ENCODE measurements around the gene PHB1.
A peak's percentile ranks its signal among the peaks of the same experiment; 100 is the strongest.

Gene PHB1

GRCh38 chr17:49414622-49415350 is at the start of gene PHB1:
PHB1 (minus strand) TSS chr17:49414882; CDS start chr17:49413264, 1,618 bp downstream.
- DNase-seq (peak; percentile 91 to 95), ATAC-seq (peak; percentile 99)
- peak within 1 kb of the TSS; percentile 94 to 98 for H3K4me3 Mint-ChIP-seq
- no peaks in the 10 kb centered on the region for H3K27me3 Mint-ChIP-seq
- peak within 1 kb of the TSS; percentile 92 to 94 for H3K27ac Mint-ChIP-seq
- H3K9me3 Mint-ChIP-seq: no peaks in the 10 kb centered on the region
- H3K4me1 Mint-ChIP-seq: peaks cover 32% of the 10 kb centered on the region

- DNase-seq (no peak), ATAC-seq (no peak)
- Mint-ChIP-seq H3K27ac (no peak overlapping the region), H3K4me1 (no peaks in the 10 kb centered on the region), H3K27me3 (peaks cover 77% of the 10 kb centered on the region), H3K4me3 (no peak overlapping the region), H3K9me3 (peaks cover 5 to 15% of the 10 kb centered on the region in 2 donors)
Observed at GRCh38 chr17:49464049-49464448, 49.4 kb upstream of the PHB1 start.

DNA sequence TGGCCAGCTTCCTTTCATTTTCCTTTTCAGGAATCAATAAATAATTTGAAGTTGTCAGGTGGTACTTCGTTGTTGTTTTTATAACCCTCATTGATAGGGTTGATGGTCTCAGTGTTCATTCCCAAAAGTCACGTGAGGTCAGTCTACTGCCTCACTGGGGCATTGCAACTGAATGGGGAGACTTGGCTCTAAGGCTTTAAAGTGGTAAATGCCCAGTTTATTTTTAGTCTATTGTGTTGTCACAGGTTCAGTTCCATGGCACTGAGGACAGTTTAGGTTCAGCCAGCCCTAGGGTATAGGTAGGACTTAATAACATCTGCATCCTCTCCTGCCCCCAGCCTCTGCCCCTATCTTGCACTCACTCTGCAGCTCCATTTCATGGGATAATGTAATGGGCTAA is 46.9 kb upstream of the PHB1 start:
- Mint-ChIP-seq H3K27ac (no peak overlapping the region), H3K9me3 (peaks cover 5 to 15% of the 10 kb centered on the region in 2 donors), H3K4me1 (peaks cover 2% of the 10 kb centered on the region), H3K4me3 (no peak overlapping the region), H3K27me3 (peaks cover 75% of the 10 kb centered on the region)
- DNase-seq (no peak), ATAC-seq (no peak)

GRCh38 chr17:49460401-49460800 is 45.7 kb upstream of the PHB1 start:
- peaks cover 77% of the 10 kb centered on the region for H3K27me3 Mint-ChIP-seq
- peaks cover 11% of the 10 kb centered on the region for H3K4me1 Mint-ChIP-seq
- no peak overlapping the region for H3K27ac Mint-ChIP-seq
- peaks cover 5 to 15% of the 10 kb centered on the region in 2 donors for H3K9me3 Mint-ChIP-seq
- no peak overlapping the region for H3K4me3 Mint-ChIP-seq
- no peak for ATAC-seq
- DNase-seq: no peak

DNA sequence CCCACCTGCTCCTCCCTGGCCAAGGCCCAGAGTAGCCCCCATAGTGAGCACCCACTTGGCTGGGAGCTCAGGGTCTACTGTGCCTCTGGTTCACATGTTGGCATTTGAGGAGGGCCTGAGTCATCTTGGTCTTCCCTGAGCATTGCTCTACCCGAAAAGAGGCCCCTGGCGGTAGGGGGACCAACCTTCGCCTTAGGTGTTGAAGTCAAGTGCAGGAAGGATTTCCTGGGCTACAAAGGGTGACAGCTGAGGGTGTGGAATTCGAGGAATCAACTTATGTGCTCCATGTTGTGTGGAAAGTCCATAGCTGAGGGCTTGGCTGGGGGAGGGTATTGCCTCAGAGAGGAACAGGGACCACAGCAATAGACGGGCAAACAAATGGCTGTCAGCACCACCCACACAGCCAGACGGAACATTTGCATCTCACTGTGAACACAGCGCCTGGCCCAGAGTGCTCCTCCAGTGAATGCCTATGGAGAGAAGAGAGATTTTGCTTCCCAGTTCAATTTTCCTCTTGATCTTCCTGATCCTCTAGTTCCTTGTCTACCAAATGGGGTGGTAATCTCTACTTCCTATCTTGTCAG is 44.8 kb upstream of the PHB1 start:
- Mint-ChIP-seq H3K27me3 (peaks cover 72% of the 10 kb centered on the region), H3K4me1 (peaks cover 11% of the 10 kb centered on the region), H3K27ac (peak overlapping the region in 1 of 2 donors; percentile 65), H3K4me3 (no peak overlapping the region), H3K9me3 (peaks cover 5 to 14% of the 10 kb centered on the region in 2 donors)
- no peak for ATAC-seq
- no peak for DNase-seq

- Mint-ChIP-seq H3K4me3 (no peak overlapping the region), H3K27ac (peak overlapping the region in 1 of 2 donors; percentile 46), H3K27me3 (peaks cover 56% of the 10 kb centered on the region), H3K4me1 (peaks cover 11% of the 10 kb centered on the region), H3K9me3 (no peaks in the 10 kb centered on the region)
- ATAC-seq (no peak), DNase-seq (no peak)
Observed at GRCh38 chr17:49457564-49458535, 43.2 kb upstream of the PHB1 start.

GRCh38 chr17:49456183-49456965 is 41.7 kb upstream of the PHB1 start:
- DNase-seq: no peak
- H3K4me3 Mint-ChIP-seq: no peak overlapping the region

GRCh38 chr17:49455272-49455861 is 40.7 kb upstream of the PHB1 start:
- Mint-ChIP-seq H3K4me3 (no peak overlapping the region), H3K9me3 (no peaks in the 10 kb centered on the region), H3K4me1 (peaks cover 17% of the 10 kb centered on the region), H3K27ac (no peak overlapping the region), H3K27me3 (peaks cover 48% of the 10 kb centered on the region)
- DNase-seq (no peak), ATAC-seq (no peak)

More at GRCh38 chr17:49456183-49456965, 41.7 kb upstream of the PHB1 start:
- H3K4me1 Mint-ChIP-seq: peaks cover 14% of the 10 kb centered on the region
- H3K27me3 Mint-ChIP-seq: peaks cover 48% of the 10 kb centered on the region
- H3K27ac Mint-ChIP-seq: no peak overlapping the region
- no peak for ATAC-seq
- no peaks in the 10 kb centered on the region for H3K9me3 Mint-ChIP-seq

DNA sequence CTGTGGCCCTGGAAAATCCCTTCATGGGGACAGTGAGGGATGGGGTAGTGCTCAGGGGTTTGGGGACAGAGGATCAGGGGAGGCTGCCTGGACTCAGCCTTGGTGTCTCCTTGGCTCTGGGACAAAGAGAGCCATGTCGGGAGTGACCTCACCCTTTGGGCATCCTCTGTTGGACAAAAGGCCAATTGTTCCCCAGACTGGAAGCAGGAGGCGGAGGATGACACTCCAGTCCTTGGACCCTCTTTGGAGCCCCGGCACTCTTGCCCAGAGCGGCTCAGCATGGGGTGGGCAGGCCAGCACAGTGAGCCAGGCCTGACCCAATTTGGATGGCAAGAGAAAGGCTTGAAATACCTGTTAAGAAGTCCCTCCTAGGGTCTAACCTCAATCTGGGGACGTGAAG is 39.4 kb upstream of the PHB1 start:
- Mint-ChIP-seq H3K4me3 (no peak overlapping the region), H3K27ac (no peak overlapping the region), H3K9me3 (no peaks in the 10 kb centered on the region), H3K4me1 (peaks cover 17% of the 10 kb centered on the region), H3K27me3 (peaks cover 36% of the 10 kb centered on the region)
- no peak for ATAC-seq
- DNase-seq: no peak

GRCh38 chr17:49452661-49453060 is 38.0 kb upstream of the PHB1 start:
- peaks cover 17% of the 10 kb centered on the region for H3K4me1 Mint-ChIP-seq
- H3K4me3 Mint-ChIP-seq: no peak overlapping the region
- ATAC-seq: no peak
- H3K27me3 Mint-ChIP-seq: peaks cover 24% of the 10 kb centered on the region
- H3K9me3 Mint-ChIP-seq: no peaks in the 10 kb centered on the region
- no peak for DNase-seq
- peak overlapping the region in 1 of 2 donors; percentile 51 for H3K27ac Mint-ChIP-seq

DNA sequence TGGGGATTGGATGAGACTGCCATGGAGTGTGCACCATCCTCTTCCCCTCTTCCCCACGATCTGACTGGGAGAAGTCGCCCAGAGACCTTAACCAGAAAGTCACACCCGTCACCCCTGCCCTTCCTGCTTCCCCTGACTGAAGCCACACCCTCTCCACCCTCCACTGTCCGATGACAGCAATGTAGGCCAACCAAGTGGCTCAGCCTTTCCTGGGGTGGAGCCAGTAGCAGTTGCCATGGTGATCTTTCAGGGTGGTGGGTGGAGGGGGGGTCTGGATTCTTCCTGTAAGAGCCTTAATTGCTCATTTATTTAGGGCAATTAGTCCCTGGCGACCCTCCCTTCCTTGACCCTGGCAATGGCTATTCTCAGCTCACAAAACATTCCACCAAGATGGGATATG is 37.5 kb upstream of the PHB1 start:
- H3K27me3 Mint-ChIP-seq: peaks cover 20% of the 10 kb centered on the region
- H3K4me1 Mint-ChIP-seq: peaks cover 17% of the 10 kb centered on the region
- no peak overlapping the region for H3K27ac Mint-ChIP-seq
- DNase-seq: no peak
- no peak overlapping the region for H3K4me3 Mint-ChIP-seq
- no peak for ATAC-seq
- H3K9me3 Mint-ChIP-seq: no peaks in the 10 kb centered on the region

DNA sequence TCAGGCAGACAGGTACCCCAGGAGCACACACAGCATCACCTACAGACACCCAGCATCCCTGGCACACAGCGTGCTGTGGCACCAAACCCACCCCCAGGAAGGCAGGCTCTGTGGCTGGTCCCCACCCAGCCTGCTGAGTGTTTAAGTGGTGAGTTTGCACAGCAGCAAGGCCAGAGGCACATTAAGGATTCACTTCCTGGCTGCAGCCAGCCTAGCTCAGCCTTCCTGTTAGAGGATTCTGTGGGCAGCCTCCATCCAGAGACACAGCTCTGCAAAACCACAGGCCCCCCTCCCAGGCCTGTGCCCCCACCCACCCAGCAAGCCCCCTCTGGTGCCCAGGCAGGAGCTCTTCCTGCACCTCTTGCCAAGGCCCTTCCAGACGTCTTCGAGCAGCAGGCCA is 36.1 kb upstream of the PHB1 start:
- peaks cover 5% of the 10 kb centered on the region for H3K27me3 Mint-ChIP-seq
- no peaks in the 10 kb centered on the region for H3K9me3 Mint-ChIP-seq
- DNase-seq: no peak
- H3K4me1 Mint-ChIP-seq: peaks cover 7% of the 10 kb centered on the region
- H3K27ac Mint-ChIP-seq: no peak overlapping the region
- no peak for ATAC-seq
- no peak overlapping the region for H3K4me3 Mint-ChIP-seq

DNA sequence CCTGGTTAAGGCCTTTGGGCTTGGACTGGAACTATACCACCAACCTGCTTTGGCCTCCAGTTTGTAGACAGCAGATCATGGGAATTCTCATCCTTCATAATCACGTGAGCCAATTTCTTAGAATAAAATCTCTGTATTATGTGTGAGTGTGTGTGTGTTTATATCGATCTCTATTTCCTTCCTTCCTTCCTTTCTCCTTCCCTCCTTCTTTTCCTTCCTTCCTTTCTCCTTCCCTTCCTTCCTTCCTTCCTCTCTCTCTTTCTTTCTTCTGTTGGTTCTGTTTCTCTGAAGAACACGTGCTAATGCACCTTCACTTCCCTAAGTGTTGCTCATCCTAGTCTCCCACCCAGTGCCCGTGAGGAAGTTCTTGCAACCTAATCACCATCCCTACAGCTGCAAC is 35.5 kb upstream of the PHB1 start:
- DNase-seq (no peak), ATAC-seq (no peak)
- Mint-ChIP-seq H3K4me3 (no peak overlapping the region), H3K4me1 (peaks cover 6% of the 10 kb centered on the region), H3K9me3 (no peaks in the 10 kb centered on the region), H3K27me3 (no peaks in the 10 kb centered on the region), H3K27ac (peak overlapping the region in 1 of 2 donors; percentile 76)

DNA sequence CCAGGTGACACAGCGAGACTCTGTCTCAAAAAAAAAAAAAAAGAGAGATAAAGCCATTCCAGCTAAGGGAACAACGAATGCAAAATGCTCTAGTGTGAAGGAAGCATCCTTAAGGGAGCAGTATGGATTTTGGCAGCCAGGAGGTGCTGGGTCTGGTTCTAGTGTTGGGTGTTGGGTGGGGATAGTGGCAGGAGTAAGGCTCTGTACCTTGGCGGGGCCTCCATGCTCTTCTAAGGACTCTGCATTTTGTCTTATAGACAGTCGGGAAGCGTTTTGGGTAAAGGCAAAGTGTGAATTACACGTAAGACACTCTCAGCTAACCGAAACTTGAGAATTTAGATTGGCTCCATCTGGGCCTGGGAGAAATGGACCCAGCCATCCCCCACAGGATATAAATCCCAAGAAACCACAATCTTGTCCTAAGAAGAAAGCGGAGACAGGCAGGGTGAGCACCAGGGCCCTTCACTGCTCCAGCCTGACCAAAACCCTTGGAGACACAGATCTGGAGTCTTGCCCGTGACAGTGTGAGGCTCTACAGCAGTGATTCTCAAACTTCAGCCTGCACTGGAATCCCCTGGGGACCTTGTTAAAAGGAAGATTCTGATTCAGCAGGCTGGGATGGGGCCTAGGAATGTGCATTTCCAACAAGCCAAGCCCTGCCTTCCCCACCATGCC is 33.1 kb upstream of the PHB1 start:
- no peak overlapping the region for H3K27ac Mint-ChIP-seq
- no peak for DNase-seq
- no peak overlapping the region for H3K4me3 Mint-ChIP-seq
- no peak for ATAC-seq
- peaks cover 6% of the 10 kb centered on the region for H3K4me1 Mint-ChIP-seq
- peaks cover under 1% of the 10 kb centered on the region for H3K27me3 Mint-ChIP-seq
- H3K9me3 Mint-ChIP-seq: no peaks in the 10 kb centered on the region
